GM18873 (cell line): Measurements from ENCODE around the gene JARID2.
"Not testable (repeated sequence)": the region's sequence is repeated elsewhere in the genome, so short reads cannot be mapped to it uniquely, and the experiment has no call there.

Experiments
- ATAC-seq: cut with Tn5 transposase; IDR thresholded peaks from one replicate; pipeline ENCODE4 v1.9.1; 2021; ENCODE audit warnings: mild to moderate bottlenecking, moderate library complexity, moderate number of reproducible peaks; ENCODE audit not compliant: unreplicated experiment, low FRiP score

JARID2 gene

DNA sequence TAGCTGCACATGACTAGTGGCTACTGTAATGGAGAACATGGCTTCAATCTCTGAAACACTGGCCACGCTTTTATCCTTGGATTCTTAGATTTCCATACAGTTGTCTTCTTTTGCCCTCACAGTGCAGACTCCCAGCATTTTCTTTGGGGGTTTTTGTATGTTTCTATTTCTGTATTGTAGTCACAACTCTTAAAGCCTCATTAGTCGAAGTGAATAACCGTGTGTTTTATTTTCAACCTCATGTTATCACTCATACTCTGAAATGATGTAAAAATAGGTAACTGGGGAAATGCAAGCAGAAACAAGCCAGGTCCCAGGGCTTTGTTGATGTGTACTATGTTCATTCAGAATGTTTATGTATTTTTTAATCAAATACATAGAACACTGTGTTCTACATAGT is 162.9 kb downstream of the JARID2 start:
- no peak for ATAC-seq

DNA sequence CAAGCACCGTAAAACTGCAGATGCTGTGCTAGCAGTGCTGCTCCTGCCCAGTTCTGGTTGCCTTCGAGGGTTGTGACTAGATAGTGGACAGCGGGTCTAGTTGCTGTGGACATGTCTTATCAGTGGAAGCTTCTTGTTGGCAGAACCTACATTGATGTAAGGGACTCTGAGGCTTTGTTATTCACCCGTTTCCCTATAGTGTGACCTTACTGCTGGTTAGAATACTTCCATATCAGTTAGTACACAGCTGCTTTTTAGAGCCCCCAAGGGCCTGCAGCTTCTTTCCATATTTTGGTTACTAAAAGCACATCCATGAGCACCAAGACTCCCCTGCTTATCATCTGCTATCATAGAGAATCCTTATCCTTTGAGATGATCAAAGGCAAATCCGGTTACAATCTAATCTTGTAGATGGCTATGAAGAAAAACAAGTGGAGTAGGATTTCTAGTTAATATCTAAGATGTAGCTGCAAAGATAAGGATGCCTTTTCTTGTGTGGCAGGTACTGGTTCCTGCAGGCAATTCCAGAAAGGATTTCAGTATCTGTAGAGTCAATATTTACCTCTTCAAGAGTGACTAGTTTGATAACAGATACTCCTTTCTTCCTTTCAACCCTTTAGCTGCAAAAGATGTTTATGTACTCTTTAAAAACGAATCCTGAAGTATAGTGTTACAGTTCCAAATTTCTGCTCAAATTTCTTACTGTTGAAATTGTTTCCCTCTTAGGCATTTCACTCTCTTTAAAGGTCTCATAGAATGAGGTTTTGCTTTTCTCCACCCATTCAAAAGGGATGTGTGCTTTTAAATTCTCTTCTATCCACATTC is 163.6 kb downstream of the JARID2 start:
- ATAC-seq, result no peak

DNA sequence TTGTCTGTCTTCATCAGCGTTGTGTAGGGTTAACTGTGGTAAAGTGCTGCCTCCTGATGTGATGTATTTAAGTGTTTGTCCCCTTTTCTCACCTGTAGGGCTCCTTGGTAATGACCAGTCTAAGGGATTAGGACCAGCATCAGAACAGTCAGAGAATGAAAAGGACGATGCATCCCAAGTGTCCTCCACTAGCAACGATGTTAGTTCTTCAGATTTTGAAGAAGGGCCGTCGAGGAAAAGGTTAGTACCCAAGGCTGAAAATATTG is 164.2 kb downstream of the JARID2 start:
- no peak for ATAC-seq

DNA sequence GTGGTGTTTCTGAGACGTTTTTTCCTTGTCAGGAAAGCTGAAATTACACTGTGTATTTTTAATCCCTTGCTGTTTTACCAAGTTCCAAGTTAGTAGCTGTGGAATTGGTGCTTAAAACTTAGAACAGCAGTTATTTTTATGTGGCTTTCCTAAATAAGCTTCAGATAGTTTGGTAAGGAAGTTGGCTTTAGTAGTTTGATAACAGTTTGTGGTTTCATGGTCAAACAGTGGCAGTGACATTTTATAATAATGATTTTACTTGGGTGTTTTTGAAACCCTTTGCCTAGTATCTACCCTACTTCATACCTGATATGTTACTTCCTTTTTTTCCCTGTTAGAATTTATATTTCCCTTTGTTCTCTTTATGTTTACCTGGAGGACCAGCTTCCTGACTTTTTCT is 164.9 kb downstream of the JARID2 start:
- ATAC-seq, result no peak

DNA sequence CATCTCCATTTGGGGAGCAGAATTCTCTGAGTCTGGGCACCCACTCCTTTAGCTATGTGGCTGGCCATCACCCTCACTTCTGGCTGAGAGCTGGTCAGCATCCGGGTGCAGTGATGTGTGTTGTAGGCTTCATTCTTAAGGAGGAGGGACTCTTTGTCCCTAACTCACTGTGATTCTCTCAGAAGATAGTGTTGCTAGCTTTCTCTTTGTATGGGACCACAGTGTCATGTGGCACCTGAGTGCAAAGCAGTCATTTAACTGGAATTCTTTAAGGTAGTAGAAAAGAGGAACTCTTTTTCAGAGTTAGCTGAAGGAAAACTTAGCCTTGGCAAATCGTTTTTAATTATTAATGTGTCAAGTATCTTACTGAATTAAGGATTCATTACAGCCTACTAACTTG is 165.9 kb downstream of the JARID2 start:
- no peak for ATAC-seq

DNA sequence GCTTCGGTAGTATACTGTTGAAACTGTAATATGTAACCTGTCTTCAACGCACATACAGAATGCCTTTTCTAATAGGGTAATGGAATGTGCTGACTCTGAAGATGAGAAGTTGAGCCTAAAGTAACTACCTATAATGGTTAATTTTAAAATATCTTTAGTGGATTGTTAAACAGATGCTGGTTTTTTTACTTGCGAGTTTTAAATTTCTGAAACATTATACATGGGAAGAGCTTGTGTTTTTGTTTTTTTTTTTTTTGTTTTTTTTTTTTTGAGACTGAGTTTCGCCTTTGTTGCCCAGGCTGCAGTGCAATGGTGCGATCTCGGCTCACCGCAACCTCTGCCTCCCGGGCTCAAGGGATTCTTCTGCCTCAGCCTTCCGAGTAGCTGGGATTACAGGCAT is 166.9 kb downstream of the JARID2 start:
- no peak for ATAC-seq

DNA sequence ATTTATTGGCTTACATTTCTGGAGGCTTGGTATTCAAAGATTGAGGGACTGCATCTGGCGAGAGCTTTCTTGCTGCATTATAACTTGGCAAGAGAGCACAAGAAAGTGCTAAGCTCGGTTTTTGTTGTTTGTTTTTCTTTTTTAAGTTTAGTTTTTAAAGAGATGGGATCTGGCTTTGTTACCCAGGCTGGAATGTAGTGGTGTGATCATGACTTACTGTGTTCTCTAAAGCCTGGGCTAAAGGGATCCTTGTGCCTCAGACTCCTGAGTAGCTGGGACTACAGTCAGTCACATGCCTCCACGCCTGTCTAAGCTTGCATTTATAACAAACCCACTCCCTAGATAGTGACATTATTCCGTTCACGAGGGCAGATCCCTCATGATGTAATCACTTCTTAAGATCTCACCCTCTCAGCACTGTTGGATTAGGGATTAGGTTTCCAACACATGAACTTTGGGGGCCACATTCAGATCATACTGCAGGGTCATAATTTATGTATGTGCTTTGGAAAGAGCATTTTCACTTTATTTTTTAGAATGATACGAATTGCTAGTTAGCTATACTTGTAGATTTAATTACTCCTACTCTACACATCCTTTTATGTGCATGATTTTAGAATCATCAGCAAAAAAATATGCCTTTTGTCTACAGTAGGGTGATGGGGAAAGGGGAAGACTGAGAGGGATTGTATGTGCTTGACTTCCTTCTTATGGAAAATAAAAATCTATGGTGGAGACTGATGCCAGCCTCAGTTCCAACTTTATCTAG is 167.8 kb downstream of the JARID2 start:
- no peak for ATAC-seq

DNA sequence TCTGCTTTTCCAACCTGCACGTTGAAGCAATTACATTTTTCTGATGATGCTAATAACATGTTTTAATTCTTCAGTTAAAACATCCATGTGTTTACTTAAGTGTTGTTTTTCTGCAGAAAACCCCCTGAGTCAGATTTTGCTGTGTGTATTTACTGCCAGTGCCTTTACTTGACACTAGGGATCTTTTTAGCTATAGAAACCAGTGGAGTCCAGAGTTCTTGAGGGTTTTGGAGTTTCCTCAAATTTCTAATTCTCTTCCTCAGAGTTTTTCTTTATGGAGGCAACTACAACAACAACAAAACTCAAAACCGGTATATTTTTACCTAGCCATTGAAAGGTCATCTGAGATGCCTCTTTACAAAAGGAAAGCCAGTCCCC is 168.4 kb downstream of the JARID2 start:
- ATAC-seq, result no peak

DNA sequence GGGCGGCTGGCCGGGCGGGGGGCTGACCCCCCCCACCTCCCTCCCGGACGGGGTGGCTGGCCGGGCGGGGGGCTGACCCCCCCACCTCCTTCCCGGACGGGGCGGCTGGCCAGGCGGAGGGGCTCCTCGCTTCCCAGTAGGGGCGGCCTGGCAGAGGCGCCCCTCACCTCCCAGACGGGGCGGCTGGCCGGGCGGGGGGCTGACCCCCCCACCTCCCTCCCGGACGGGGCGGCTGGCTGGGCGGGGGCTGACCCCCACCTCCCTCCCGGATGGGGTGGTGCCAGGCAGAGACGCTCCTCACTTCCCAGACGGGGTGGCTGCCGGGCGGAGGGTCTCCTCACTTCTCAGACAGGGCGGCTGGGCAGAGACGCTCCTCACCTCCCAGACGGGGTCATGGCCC is 169.8 kb downstream of the JARID2 start:
- not testable (repeated sequence) for ATAC-seq

DNA sequence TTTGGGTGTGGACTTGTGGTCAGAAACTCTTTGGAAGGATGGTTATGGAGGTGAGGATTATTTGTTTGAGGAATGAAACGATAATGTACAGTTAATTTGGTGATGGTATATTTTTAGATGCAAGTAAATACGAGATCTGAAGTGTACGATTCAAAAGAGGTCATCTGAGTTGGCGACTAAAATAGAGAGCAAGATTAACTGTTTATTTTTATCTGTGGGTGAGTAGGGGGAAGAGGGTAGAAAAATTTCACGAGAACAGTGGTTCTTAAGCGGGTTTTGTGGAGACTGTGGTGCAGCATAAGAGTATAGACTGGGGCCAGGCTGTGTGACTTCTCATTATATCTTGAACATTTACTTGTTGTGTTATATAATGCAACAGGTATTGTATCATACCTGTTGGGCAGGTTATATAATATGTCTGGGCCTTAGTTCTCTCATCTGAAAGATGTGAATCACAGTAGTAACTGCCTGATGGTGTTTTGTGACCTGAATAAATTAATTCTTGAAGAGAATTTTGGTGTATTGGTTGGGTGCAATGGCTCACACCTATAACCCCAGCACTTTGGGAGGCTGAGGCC is 171.2 kb downstream of the JARID2 start:
- ATAC-seq, result no peak

DNA sequence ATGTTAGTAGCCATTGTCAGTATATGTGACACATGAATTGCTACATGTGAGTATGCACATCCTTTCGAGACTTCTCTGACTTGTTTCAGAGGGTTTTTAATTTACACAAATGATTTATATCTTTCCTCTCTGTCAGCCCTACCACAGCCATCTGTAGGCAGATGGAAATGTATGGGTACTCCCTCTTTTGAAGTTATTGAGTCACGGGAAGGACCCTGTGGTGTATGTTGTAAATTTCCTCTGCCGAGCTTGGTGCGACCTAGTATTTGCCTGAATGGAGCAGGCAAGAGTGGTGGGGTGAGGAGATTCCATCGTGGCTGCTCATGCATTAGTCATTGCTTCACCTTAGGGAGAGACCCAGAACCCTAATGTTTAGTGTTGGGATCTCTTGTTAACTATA is 171.9 kb downstream of the JARID2 start:
- ATAC-seq, result no peak

DNA sequence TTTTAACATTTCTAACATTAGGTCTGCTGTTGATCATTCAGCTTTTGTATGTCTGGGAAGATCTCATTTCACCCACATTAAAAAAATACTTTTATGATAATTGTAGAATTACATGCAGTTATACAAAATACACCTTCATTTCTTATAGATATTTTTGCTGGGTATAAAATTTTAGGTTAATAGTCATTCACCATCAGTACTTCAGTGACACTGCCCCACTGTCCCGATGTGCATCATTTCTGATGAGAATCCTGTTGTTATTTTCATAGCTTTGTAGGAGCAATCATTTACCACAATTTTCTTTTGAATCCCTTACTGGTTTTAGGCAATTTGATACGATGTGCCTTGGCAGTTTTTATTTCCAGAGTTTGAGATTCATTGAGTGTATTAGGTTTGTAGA is 173.6 kb downstream of the JARID2 start:
- ATAC-seq, result no peak

DNA sequence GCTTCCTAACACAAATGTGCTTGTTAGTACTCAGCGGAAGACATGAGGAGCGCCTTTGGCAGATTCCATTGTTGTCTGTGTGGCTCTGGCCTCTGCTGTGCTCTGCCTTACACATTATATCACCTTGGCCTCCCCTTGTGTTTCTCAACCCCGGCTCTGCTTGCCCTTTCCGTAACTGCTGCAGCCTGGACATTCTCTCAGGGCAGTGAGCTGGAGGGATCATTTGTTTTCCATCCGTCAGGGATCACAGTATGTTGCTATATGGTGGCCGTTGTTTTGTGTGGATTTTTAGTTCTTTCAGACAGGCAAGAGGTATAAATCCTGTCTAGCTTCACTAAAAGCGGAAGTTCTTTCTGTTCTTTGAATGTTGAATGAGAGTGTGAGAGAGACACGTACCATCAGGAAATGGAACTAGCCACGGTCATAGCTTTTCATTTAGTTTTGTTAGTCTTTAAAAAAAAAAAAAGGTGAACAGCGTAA is 175.1 kb downstream of the JARID2 start:
- no peak for ATAC-seq

DNA sequence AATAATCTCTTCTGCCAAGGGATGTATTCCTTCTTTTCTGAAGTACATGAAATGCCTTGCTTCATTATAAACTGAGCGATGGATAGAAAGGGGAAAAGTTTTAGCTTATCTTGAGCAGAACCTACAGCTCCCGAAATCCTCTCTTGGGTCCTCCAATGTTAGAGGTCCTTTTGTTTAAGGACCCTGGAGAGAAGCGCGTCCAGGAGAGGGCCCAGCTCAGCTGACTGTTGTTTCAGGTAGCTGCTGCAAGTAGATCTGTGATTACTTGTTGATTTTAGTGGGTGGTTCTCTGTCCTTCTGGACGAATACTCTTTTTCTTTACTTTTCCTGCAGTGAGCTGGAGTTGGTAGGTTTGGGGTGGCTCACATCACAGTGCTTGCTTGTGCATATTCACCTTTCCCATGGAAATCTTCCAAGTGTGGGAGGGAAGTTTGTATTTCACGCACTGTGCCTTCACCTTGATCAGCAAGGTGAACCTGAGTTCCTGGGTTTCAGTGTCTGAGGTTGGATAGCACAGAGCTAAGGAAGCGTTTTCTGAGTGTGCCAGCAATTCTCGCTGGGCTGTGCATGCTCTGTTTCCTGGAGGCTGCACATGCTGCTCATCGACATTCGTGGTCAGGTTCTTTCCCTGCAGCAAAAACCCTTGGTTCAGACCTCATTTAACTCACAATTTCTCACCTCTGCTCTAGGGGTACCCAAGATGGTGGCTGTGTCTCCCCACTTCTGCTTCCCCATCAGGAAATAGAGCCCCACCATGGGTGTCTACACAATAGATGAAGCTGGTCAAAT is 176.3 kb downstream of the JARID2 start:
- no peak for ATAC-seq

DNA sequence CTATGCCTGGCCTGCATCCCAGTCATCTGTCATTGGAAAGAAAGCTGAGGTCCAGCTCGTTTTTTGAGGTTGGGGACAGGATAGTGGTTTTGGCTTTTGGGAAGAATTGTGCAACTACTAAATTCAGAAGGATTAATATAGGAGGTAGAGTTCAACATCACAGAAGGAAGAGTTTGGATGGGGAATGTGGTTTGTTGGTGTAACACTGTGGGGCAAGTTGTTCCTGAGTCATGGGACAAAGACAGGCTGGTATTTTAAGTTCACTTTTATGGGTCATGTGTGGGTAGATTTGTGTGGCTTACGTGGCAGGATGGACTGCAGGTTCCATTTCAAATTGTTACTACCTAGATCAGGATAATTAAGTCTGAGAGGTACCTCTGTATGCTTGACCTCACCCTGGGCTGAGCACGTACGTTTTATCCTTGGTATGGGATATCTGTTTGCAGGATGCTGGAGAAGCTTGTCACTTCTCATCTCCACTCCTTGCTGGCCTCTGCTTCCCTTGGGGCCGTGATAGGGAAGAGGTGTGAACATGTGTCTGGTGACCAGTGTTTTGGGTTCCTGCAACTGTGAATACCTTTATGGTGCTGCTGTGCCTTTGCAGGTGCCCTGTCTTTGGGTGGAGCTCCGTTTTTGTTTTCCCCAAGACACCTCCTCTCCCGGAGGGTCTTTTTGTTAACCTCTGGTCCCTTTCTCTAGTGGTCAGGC is 177.6 kb downstream of the JARID2 start:
- no peak for ATAC-seq

DNA sequence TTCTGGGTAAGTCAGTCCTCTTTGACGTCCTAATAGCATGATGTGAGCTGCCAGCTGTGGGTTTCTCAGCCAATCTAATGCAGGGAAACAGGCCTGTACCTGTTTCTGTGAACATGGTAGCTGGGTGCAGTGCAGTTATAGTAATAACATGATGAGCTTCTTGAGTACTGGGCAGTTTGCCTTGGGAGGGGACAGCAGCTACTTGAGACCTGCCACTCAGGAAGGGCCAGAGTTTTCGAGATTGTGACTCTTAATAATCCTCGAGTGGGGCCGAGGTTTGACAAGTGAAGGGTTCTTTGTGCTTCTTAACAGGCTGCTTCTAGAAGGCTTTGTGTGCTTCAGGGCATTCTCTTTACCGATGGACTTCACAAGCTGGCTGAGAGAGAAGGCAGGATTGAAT is 180.1 kb downstream of the JARID2 start:
- ATAC-seq, result no peak

DNA sequence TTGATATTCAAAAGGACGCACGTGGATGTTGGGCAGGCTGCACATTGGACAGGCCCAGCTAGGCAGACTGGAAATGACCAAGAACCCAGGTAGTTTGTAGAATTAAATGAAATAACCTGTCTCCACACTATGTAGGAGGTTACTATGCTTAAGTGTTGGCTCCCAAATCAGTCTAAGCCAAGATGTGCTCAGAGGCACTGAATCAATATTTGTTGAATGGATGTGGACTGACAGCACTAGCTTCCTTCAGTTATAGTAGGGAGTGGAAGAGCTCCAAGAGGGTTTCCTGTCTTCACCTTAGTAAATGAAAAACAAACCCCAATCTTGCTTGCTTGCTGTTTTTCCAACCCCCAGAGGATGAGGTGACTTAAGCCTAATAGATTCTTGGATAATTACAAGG is 180.5 kb downstream of the JARID2 start:
- no peak for ATAC-seq

DNA sequence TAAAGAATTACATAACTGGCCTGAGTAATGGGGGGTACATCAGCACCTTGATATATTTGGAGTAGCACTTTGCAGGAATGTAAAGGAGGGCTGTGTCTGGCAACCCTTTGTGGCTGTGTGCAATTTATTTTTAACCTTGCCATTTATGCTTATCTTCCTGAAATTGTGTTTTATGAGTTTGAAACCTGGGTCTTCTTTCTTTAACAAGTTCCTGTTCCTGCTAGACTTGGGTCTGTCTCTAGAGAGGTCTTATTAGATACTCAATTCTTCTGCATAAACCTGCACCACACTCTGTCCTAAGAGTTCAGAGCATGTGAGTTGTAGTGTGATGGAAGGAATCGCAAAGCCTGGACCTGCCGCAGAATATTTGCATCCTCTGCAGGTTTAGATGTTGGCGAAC is 181.0 kb downstream of the JARID2 start:
- ATAC-seq, result no peak

DNA sequence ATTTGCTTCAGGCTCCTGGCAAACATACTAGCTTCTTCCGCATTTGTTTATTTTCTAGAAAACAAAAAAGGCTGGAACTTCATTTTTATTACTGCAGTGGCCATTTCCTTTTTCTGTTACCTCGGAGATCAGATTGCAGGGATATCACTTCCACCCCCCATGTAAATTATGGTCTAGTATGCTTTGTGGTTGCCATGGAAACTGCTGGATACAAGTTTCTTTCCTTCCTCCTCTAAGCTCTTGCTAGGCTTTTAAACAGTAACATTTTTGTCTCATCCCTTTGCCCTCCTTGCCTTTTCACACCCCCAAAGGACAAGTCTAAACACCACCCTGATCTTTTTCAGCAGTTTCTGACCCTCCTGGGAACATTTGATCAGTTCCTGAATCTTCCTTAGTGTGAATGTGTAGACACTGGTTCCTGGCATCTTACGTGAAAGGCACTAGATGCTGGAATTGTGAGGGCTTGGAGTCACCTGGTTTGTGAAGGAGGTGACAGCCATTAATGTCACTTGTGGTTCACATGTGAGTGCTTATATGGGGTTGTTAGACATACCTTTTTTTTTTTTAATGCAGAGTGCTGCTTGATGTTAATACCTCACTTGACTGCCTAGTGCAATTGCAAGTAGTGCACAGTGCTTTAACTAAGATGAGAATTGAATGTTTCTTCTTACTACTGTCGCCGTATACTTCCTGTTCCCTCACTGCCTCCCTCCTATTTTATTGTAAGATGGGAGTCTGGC is 181.6 kb downstream of the JARID2 start:
- no peak for ATAC-seq
